Left kidney (tissue), 2 donors: ENCODE measurements around the gene ADAM8. TPM values are rescaled to one million over a fixed set of nuclear protein-coding genes. Genes with fewer than 3 reads are reported as not detected.
"Not testable (repeated sequence)": the region's sequence is repeated elsewhere in the genome, so short reads cannot be mapped to it uniquely, and the experiment has no call there.

Experiments
- DNase-seq: peaks from one replicate; pipeline ENCODE4 v3.0.0-alpha.2; 2013
- polyA plus RNA-seq: library from polyadenylated mRNA; unstranded; fragments of 120-200 nt; gene quantifications from one replicate; pipeline ENCODE4 v1.2.1, GENCODE V29; 2013; ENCODE audit not compliant: insufficient read length

ADAM8 gene
- polyA plus RNA-seq, 1 donor, result 2.4 TPM

- no peak for DNase-seq
Observed at GRCh38 chr10:133231244-133231945, 45.3 kb downstream of the ADAM8 start.

GRCh38 chr10:133230387-133231195, 46.1 kb downstream of the ADAM8 start:
- DNase-seq, result no peak

- no peak for DNase-seq
Observed at GRCh38 chr10:133230044-133230361, 46.7 kb downstream of the ADAM8 start, which contains the start of gene UTF1. TSS of gene UTF1 (plus strand) at chr10:133230217. CDS start at chr10:133230289, 72 bp downstream.

GRCh38 chr10:133229265-133230043, 47.2 kb downstream of the ADAM8 start:
- DNase-seq, result no peak

GRCh38 chr10:133227256-133227655, 49.4 kb downstream of the ADAM8 start:
- no peak for DNase-seq

- no peak for DNase-seq
Observed at GRCh38 chr10:133226251-133226808, 50.3 kb downstream of the ADAM8 start.

GRCh38 chr10:133225707-133226191, 50.9 kb downstream of the ADAM8 start:
- DNase-seq, result no peak

- peak; percentile 61 for DNase-seq
Observed at GRCh38 chr10:133224756-133225372, 51.8 kb downstream of the ADAM8 start.

- no peak for DNase-seq
Observed at GRCh38 chr10:133224076-133224475, 52.6 kb downstream of the ADAM8 start.

GRCh38 chr10:133221756-133222155, 54.9 kb downstream of the ADAM8 start:
- DNase-seq, result not testable (repeated sequence)

- no peak for DNase-seq
Observed at GRCh38 chr10:133221331-133221730, 55.3 kb downstream of the ADAM8 start.

- DNase-seq, result peak; percentile 57
Observed at GRCh38 chr10:133219782-133220181, 56.9 kb downstream of the ADAM8 start.

GRCh38 chr10:133218891-133219290, 57.8 kb downstream of the ADAM8 start:
- no peak for DNase-seq

GRCh38 chr10:133217800-133218589, 58.7 kb downstream of the ADAM8 start:
- no peak for DNase-seq

GRCh38 chr10:133216776-133217175, 59.9 kb downstream of the ADAM8 start:
- no peak for DNase-seq

- no peak for DNase-seq
Observed at GRCh38 chr10:133215586-133215985, 61.1 kb downstream of the ADAM8 start.

GRCh38 chr10:133214468-133215410, 61.9 kb downstream of the ADAM8 start:
- DNase-seq, result no peak

GRCh38 chr10:133213641-133214467, 62.8 kb downstream of the ADAM8 start:
- DNase-seq, result no peak
